ENCODE results near the gene TSPOAP1. TPM values are rescaled to one million over a fixed set of nuclear protein-coding genes. Genes with fewer than 3 reads are reported as not detected.

TSPOAP1 gene
- polyA plus RNA-seq, 1 of the 3 experiments (the other 2 are of a cell fraction) = 0.79 TPM

DNA sequence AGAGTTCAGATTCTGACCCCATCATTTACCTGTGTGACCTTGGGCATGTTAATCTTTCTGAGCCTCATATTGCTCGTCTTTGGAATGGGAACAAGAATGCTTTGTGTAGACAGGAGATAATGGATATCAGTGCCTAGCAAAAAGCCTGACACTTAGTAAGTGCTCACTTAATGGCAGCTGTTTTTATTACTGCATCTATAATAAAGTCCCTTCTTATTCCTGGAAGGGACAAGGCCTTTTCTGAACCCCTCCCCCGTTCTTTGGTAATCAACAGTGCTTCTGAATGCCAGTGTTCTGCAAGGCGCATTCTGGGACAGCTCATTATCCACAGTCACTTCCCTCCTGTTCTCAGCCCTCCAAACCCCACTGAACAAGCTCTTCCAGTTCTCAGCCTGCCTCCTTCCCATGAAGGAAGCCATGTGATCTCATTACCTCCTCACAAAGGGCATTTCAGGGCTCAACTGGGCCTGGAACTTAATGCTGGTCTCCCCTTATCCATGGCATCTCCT is 48.6 kb upstream of the TSPOAP1 start:
- POLR2A ChIA-PET = no interaction called here
- 39% methylated on average over 3 of the region's 3 CpGs for WGBS (ENCODE audit: low lambda C conversion rate)

DNA sequence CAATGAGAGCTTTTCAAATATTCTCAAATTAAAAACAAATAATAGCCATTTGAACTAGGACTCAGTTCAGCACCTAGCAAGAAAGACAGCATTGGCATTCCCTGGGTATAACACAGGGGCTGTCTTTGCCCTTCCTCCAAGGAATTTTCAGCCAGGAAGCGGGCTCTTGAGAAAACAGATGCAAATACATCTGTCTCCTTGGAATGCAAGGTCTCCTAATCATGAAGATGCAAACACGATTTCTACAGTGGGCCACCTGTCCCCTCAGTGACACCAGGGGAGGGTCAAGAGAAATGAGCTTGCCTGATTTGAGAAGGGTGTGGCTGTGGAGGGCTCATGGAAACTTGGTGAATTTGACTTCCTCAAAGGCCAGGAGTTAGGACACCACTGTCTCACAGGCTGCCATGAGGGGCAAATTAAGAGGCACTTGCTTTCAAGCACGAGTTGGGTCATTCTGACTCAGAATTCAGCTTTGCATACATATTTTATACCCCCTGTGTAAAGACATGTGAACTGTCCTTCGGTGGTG is 47.9 kb upstream of the TSPOAP1 start:
- no peaks in the 10 kb centered on the region for H3K4me1 ChIP-seq (ENCODE audit: control insufficient read depth in 1 of 2, insufficient read depth in 2 of 2, low read depth in 1 of 2, low read length in 1 of 2)
- no peaks in the 10 kb centered on the region for H3K9me2 ChIP-seq
- H3K4me3 ChIP-seq (ENCODE audit: low read depth in 2 of 2, low read length in 1 of 2) = no peak overlapping the region
- H3K4me2 ChIP-seq = no peak overlapping the region
- no peak for DNase-seq
- H3K9ac ChIP-seq = no peak overlapping the region
- no peaks in the 10 kb centered on the region for H3K9me3 ChIP-seq
- 23% methylated on average over 4 of the region's 4 CpGs for WGBS (ENCODE audit: low lambda C conversion rate)
- H3K27me3 ChIP-seq (ENCODE audit: insufficient read depth) = peaks cover 34% of the 10 kb centered on the region
- CTCF ChIA-PET = interaction anchor here (0.5 to 1.5 kb wide), 2 partner anchors 41 to 473 kb away, joined by 3 to 6 read pairs; partner anchors contain the start of gene RNF43
- no peaks in the 10 kb centered on the region for H4K20me1 ChIP-seq (ENCODE audit: insufficient read depth)
- TF ChIP-seq, protein P1, sequence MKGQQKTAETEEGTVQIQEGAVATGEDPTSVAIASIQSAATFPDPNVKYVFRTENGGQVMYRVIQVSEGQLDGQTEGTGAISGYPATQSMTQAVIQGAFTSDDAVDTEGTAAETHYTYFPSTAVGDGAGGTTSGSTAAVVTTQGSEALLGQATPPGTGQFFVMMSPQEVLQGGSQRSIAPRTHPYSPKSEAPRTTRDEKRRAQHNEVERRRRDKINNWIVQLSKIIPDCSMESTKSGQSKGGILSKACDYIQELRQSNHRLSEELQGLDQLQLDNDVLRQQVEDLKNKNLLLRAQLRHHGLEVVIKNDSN (IDR thresholded peaks at IDR 0.05; ENCODE audit: borderline replicate concordance, low read depth) = no peak
- no peak for TF ChIP-seq TCF12 (IDR thresholded peaks at IDR 0.05)
- no peak for TF ChIP-seq FOXJ3 (CRISPR knock-in tag; IDR thresholded peaks at IDR 0.05)
- TF ChIP-seq, protein P2, sequence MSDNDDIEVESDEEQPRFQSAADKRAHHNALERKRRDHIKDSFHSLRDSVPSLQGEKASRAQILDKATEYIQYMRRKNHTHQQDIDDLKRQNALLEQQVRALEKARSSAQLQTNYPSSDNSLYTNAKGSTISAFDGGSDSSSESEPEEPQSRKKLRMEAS (IDR thresholded peaks at IDR 0.05; ENCODE audit: low read depth) = no peak
- TF ChIP-seq RXRA (IDR thresholded peaks at IDR 0.05; ENCODE audit: borderline replicate concordance, low read depth) = no peak
- TF ChIP-seq FOXM1 (IDR thresholded peaks at IDR 0.05; ENCODE audit: low read depth) = no peak
- no peak for TF ChIP-seq FOSL2 (IDR thresholded peaks at IDR 0.05; ENCODE audit: borderline replicate concordance, low read depth)
- TF ChIP-seq NRF1 (IDR thresholded peaks at IDR 0.05; ENCODE audit: low read depth, low read length) = no peak
- no peak for TF ChIP-seq ELF1 (IDR thresholded peaks at IDR 0.05)
- no peak for TF ChIP-seq YY1 (IDR thresholded peaks at IDR 0.05; ENCODE audit: low read depth)
- no peak for TF ChIP-seq RAD21 (IDR thresholded peaks at IDR 0.05; ENCODE audit: low read length)
- no peak for TF ChIP-seq MEF2A (IDR thresholded peaks at IDR 0.05; ENCODE audit: borderline replicate concordance, low read depth)
- TF ChIP-seq NFIC (IDR thresholded peaks at IDR 0.05; ENCODE audit: borderline replicate concordance) = no peak
- no peak for TF ChIP-seq SIN3A (IDR thresholded peaks at IDR 0.05; ENCODE audit: borderline replicate concordance, low read depth, low read length)
- no peak overlapping the region for H3K27ac ChIP-seq (ENCODE audit: low read depth in 2 of 2, low read length in 1 of 2)
- no peaks in the 10 kb centered on the region for H3F3A ChIP-seq (replicated peaks; ENCODE audit: insufficient read depth)
- POLR2A ChIA-PET = no interaction called here
- H3K36me3 ChIP-seq (replicated peaks in 1 of 2; ENCODE audit: control insufficient read depth in 1 of 2, insufficient read depth in 2 of 2, low read length in 1 of 2) = no peaks in the 10 kb centered on the region
- H3K79me2 ChIP-seq (ENCODE audit: insufficient read depth) = no peaks in the 10 kb centered on the region
- no peak overlapping the region for H2AFZ ChIP-seq (ENCODE audit: low read depth)

More for the DNA sequence above, 48.6 kb upstream of the TSPOAP1 start:
- no peak overlapping the region for H3K27ac ChIP-seq (ENCODE audit: low read depth in 2 of 2, low read length in 1 of 2)
- no peak overlapping the region for H3K9ac ChIP-seq
- no peak for DNase-seq
- H3K36me3 ChIP-seq (replicated peaks in 1 of 2; ENCODE audit: control insufficient read depth in 1 of 2, insufficient read depth in 2 of 2, low read length in 1 of 2) = no peaks in the 10 kb centered on the region
- H4K20me1 ChIP-seq (ENCODE audit: insufficient read depth) = no peaks in the 10 kb centered on the region
- H2AFZ ChIP-seq (ENCODE audit: low read depth) = no peak overlapping the region
- no peaks in the 10 kb centered on the region for H3F3A ChIP-seq (replicated peaks; ENCODE audit: insufficient read depth)
- H3K27me3 ChIP-seq (ENCODE audit: insufficient read depth) = peaks cover 34% of the 10 kb centered on the region
- TF ChIP-seq MXI1 (IDR thresholded peaks at IDR 0.05; ENCODE audit: low read depth, low read length) (no peak), RCOR1 (IDR thresholded peaks at IDR 0.05; ENCODE audit: low read length) (no peak), EP300 (IDR thresholded peaks at IDR 0.05; ENCODE audit: borderline replicate concordance in 1 of 2, low read depth in 1 of 2, low read length in 1 of 2) (no peak), TEAD4 (IDR thresholded peaks at IDR 0.05; ENCODE audit: borderline replicate concordance, insufficient read depth) (no peak), SIN3A (IDR thresholded peaks at IDR 0.05; ENCODE audit: borderline replicate concordance, low read depth, low read length) (no peak), GABPA (IDR thresholded peaks at IDR 0.05; ENCODE audit: low read depth) (no peak), NRF1 (IDR thresholded peaks at IDR 0.05; ENCODE audit: low read depth, low read length) (no peak), MEF2A (IDR thresholded peaks at IDR 0.05; ENCODE audit: borderline replicate concordance, low read depth) (no peak)
- TF ChIP-seq, protein P2 (IDR thresholded peaks at IDR 0.05; ENCODE audit: low read depth) = no peak
- TF ChIP-seq, protein P3, sequence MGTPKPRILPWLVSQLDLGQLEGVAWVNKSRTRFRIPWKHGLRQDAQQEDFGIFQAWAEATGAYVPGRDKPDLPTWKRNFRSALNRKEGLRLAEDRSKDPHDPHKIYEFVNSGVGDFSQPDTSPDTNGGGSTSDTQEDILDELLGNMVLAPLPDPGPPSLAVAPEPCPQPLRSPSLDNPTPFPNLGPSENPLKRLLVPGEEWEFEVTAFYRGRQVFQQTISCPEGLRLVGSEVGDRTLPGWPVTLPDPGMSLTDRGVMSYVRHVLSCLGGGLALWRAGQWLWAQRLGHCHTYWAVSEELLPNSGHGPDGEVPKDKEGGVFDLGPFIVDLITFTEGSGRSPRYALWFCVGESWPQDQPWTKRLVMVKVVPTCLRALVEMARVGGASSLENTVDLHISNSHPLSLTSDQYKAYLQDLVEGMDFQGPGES (IDR thresholded peaks at IDR 0.05; ENCODE audit: low read depth, low read length) = no peak
- H3K4me2 ChIP-seq = no peak overlapping the region
- H3K9me3 ChIP-seq = no peaks in the 10 kb centered on the region
- no peaks in the 10 kb centered on the region for H3K4me1 ChIP-seq (ENCODE audit: control insufficient read depth in 1 of 2, insufficient read depth in 2 of 2, low read depth in 1 of 2, low read length in 1 of 2)
- no peaks in the 10 kb centered on the region for H3K79me2 ChIP-seq (ENCODE audit: insufficient read depth)
- H3K4me3 ChIP-seq (ENCODE audit: low read depth in 2 of 2, low read length in 1 of 2) = no peak overlapping the region
- H3K9me2 ChIP-seq = no peaks in the 10 kb centered on the region
- CTCF ChIA-PET = interaction anchor here (0.5 to 1.5 kb wide), 2 partner anchors 40 to 474 kb away, joined by 3 to 6 read pairs; partner anchors contain the start of gene RNF43

Data from SK-N-SH (cell line).